ENCODE measurements around the gene SLC35G6.

Gene SLC35G6

GRCh38 chr17:7502987-7503386 lies 21.7 kb downstream of the SLC35G6 start:
- peak; percentile 54 for DNase-seq (ENCODE audit: low spot score)

- DNase-seq (ENCODE audit: low spot score), result no peak
Observed at GRCh38 chr17:7503521-7503920, 22.3 kb downstream of the SLC35G6 start.

GRCh38 chr17:7508145-7508544 lies 26.9 kb downstream of the SLC35G6 start:
- DNase-seq (ENCODE audit: low spot score), result no peak

GRCh38 chr17:7508846-7509245 lies 27.6 kb downstream of the SLC35G6 start:
- DNase-seq (ENCODE audit: low spot score), result no peak

- DNase-seq (ENCODE audit: low spot score), result no peak
Observed at GRCh38 chr17:7509937-7510336, 28.7 kb downstream of the SLC35G6 start.

- no peak for DNase-seq (ENCODE audit: low spot score)
Observed at GRCh38 chr17:7511108-7511507, 29.9 kb downstream of the SLC35G6 start.

- DNase-seq (ENCODE audit: low spot score), result no peak
Observed at GRCh38 chr17:7512105-7512504, 30.9 kb downstream of the SLC35G6 start.

- DNase-seq (ENCODE audit: low spot score), result no peak
Observed at GRCh38 chr17:7512824-7513540, 31.7 kb downstream of the SLC35G6 start.

GRCh38 chr17:7513850-7514419 lies 32.7 kb downstream of the SLC35G6 start:
- no peak for DNase-seq (ENCODE audit: low spot score)

- DNase-seq (ENCODE audit: low spot score), result no peak
Observed at GRCh38 chr17:7515911-7516610, 34.8 kb downstream of the SLC35G6 start.

- peak; percentile 62 for DNase-seq (ENCODE audit: low spot score)
Observed at GRCh38 chr17:7523033-7523432, 41.8 kb downstream of the SLC35G6 start.

- DNase-seq (ENCODE audit: low spot score), result no peak
Observed at GRCh38 chr17:7528842-7529241, 47.6 kb downstream of the SLC35G6 start.

GRCh38 chr17:7530023-7530900 lies 49.0 kb downstream of the SLC35G6 start:
- DNase-seq (ENCODE audit: low spot score), result no peak
